ENCODE measurements around the gene PLEKHG3.

Gene PLEKHG3

DNA sequence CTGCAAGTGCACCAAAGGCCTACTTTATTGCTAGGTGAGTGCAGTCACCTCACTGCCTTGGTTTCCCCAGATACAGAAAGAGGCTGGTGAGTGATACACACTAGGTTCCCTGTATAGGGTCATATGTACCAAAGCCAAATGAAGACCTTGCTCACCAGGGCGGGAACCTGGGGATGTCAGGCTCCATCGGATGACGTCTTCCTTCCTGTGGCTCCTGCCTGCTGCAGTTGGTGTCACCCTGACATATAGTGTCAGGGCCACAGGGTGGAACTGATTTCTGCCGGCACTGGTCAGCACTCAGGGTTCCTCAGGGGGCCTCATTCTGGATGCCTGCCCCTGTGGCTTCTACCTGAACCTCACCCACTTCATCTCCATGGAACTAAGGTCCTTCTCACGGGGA is 43.1 kb downstream of the PLEKHG3 start:
- no peak for DNase-seq (ENCODE audit: low spot score)

DNA sequence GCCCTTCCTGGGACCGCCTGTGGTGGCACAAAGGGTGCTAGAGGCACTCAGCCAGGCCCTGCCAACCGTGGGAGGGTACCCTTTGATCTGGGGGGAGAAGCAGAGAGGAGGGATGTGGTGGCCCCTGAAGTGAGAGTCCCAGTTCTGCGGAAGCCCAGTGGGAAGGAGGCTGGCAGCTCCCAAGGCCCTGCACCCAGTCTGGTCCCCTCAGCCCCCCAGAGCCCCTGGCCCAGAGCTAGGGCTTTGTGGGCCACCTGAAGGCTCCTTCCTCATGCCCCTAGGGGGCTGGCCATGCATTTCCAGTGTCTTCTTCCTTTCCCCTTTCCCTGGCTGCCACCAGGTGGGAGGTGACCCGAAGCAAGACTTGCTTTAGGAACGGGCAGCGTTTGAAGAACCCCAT is 44.3 kb downstream of the PLEKHG3 start:
- DNase-seq (ENCODE audit: low spot score) = no peak

DNA sequence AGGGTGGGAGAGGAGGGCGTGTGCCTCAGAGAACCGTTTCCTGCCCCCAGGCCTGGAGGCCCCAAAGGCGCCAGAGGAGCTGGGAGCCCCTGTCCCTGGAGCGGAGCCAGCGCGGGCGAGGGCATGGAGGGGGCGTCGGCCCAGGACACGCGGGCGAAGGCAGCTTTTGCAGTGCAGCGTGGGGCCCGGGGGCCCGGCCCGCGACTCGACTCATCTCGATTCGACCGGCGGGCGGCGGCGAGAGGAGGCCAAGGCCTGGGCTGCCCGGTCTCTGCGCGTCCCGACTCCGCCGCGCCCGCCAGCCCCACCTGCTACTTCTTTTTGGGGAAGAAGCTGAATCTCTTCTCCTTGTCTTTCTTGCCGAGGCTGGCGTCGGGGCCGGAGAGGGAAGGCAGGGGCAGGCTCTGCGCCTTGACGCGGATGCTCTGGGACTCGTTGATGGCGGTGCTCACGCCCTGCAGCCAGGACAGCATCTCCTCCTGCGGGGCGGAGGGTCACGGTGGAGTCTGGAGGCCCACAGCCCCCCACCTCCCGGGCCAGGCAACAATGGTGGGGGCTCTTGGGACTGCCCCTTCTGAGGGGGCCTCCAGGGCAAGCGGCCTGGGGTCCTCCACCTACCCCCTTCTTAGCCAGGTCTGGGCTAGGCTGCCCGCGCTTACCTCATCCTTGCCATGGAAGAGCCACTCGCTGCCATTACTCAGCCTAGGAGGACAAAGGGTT is 44.9 kb downstream of the PLEKHG3 start:
- DNase-seq (ENCODE audit: low spot score) = no peak

DNA sequence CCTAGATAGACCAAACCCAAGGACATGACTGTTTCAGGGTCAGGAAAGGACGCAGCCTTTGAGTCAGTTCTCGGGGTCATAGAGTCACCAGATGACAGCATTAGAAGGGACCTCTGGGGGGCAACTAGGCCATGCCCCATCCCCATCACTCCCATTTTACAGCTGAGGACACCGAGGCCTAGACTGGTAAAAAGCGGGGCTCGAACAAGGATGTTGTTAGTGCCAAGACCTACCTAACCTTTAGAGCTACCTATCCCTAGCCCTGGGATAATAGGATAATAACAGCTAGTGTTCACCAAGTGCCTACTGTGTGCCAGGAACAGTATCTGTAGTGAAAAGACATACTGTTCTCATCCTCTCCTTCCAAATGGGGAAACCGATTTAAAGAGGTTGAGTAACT is 48.7 kb downstream of the PLEKHG3 start:
- DNase-seq (ENCODE audit: low spot score) = no peak

DNA sequence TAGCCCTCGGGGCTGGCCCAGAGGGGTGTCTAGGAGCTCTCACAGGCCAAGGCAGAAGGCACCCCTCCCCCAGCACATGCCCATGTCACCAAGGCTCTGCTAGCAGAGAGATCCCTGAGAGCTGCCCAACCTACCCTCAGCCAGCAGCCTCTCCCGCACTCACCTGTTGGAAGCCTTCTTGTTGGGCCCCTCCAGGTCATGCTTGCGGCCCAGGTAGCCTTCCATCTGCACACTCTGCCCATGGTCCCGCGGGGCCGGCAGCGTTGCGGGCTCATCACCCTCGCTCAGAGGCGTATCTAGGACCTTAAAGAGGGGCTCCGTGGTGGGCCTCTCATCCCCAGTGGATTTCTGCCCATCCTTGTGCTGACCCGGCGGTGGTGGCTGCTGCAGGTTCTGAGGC is 49.1 kb downstream of the PLEKHG3 start:
- no peak for DNase-seq (ENCODE audit: low spot score)

DNA sequence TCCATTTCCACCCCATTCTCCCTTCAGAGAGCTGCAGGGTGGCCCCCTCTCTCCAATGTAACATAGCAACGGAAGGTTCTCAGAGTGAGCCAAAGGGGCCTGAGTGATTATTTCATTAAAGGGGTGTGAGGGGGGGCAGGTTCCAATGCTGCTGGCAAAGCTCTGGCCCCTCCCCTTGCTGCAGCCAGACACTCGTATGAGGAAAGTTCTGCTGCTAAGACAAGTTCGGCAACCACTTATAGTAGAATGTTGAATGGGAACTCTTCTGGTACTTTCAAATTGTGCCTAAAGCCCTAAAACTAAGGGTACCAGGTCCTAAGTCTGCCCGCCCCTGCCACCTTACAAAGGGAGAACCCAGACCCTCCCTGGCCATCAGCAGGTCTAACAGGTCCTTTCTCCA is 49.8 kb downstream of the PLEKHG3 start:
- DNase-seq (ENCODE audit: low spot score) = no peak

DNA sequence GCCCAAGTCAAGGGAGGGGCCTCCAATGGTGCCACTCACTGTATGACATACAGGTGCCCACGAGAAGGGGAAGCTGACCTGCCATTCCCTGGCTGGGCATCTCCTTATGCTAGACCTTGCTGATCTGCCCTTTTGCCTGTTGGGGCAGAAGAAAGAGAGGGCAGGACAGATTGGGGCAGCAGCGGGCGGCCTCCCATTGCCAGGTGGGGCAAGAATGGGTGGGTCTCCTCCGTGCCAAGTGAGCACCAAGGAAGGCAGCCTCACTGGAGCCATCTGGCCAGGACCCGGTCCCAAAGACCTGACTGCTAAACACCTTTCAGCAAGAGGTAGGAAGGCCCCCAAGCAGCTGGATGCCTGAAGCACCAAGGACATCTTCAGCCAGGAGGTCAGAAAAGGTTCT is 50.5 kb downstream of the PLEKHG3 start:
- DNase-seq (ENCODE audit: low spot score) = no peak

DNA sequence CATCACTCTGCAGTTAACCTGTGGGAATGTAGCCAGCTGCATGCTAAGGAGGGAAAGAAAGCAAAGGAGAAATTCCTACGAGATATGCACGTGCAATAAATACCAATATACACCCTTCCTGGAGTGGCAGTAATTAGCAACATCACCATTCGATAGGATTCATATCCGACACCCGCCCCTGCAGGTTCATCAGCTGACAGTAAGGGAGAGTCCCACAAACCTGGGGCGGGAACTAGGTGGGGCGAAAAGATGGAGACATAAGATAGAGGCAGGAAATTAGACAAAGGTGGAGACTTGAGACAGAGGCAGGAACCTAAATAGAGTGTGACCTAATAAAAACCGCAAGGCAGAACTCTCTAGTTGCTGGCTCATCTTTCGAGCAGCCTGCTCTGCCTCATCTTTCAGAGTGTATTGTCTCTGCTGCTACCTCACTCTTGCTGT is 51.6 kb downstream of the PLEKHG3 start:
- DNase-seq (ENCODE audit: low spot score) = no peak

DNA sequence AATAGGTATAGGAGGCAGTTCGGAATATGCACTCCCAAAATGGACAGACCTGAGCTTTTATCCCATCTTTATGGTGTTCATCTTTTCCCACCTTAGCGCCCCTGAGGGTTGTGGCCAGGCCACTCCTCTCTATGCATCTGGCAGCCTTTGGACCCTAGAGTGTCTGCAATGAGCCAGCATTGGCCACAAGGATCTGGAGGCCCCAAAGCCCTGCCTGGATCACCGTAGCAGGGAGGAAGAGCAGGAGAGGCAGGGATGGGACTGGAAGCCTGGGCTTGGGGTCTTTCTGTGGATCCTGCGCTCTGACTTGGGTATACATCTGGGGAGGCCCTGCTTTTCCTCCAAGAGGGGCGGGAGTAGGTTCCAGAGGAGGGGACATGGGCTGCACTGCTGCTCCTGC is 52.5 kb downstream of the PLEKHG3 start:
- no peak for DNase-seq (ENCODE audit: low spot score)

DNA sequence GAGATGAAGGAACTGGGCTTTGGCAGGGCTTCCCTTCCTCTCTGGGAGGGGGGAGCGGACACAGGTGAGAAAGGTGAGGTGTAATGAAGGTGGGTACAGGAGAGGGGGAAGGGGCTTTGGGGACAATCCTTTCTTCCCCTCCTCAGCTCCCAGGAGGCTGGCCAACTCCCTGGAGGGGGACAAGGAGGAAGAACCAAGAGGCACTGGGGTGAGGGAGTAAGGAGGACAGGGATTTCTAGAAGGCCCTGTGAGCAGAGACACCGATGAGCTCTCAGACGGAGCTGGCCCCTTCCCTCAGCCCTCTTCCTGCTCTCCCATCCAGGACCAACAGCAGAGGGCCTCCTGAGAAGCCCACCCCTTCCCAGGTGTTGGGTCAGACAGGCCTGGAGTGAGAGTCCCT is 53.4 kb downstream of the PLEKHG3 start:
- no peak for DNase-seq (ENCODE audit: low spot score)

DNA sequence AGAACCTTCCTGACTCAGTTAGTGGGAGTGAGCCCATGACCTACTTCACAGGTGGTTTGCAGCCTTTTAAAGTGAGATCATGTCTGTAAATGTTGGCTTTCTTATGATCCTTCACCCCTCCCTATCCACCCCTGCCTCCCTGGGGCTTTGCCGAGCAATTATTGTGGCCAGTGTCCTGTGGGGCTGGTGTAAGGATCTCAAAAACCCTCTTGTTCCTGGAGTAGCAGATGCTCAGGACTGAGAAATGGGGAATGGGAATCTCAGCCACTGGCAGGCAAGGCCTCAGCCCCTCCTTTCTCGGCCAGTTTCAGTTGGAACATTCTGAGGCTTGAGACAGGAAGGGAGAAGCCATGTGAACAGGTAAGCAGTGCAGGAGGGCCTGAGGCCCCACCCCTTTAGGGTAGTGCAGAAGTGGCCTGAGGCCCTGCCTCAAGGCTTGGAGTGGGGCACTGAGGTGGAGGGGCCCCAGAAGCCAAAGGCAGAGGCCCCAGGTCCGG is 53.8 kb downstream of the PLEKHG3 start:
- no peak for DNase-seq (ENCODE audit: low spot score)

DNA sequence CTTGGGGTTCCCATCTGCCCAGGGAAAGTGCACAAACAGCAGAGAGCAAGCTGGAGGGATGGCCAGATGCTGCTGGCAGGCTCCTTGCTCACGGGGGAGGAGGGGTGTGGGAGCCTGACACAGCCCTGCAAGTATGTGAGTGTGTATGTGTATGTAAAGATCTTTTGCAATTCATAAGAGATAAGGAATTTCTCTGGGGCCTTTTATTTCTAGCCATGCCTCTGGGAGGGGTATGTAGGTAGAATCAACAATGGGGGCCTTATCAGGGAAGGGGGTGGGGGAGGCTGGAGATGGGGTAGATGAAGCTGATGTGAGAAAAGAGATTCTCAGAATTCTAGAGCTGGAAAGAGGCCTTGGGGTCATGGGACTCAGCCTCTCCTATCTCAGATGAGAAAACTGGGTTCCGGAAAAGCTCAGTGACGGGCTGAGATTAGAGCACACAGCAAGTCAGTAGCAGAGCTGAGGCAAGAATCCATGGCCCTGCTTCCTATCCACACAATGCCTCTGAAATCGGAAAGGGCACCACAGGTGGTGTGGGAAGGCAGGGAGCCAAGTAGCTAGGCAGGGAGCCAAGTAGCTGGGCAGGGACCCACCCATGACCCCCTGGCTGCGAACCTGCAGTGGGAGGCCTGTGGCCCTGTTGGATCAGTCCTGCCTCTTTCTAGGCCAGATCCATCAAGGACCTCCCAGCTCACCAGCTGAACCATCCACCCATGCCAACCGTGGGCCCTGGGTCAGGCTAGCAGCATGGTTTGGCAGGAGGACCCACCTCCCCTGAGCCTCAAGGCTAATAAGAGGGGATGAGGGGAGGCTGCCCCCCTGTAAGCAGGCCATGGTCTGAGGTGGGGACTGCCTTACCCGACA is 54.7 kb downstream of the PLEKHG3 start:
- DNase-seq (ENCODE audit: low spot score) = no peak

DNA sequence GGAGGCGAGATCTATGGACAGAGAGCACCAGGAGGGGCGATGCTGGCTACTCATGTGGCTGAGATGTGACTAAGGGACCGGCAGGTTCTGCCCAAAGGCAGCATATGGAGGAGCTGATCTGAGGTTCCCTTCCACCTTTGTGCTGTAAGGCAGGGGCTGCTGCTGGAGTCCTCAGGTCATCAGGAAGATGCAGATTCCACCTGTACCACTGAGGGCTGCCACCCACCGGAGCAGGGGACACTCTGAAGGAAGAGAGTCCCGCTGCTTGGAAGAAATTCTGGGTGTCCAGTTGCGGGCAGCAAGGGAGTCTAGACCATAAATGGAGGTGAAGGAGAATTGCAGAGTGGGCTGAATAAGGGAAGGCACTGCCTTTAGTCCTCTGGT is 55.3 kb downstream of the PLEKHG3 start:
- no peak for DNase-seq (ENCODE audit: low spot score)

DNA sequence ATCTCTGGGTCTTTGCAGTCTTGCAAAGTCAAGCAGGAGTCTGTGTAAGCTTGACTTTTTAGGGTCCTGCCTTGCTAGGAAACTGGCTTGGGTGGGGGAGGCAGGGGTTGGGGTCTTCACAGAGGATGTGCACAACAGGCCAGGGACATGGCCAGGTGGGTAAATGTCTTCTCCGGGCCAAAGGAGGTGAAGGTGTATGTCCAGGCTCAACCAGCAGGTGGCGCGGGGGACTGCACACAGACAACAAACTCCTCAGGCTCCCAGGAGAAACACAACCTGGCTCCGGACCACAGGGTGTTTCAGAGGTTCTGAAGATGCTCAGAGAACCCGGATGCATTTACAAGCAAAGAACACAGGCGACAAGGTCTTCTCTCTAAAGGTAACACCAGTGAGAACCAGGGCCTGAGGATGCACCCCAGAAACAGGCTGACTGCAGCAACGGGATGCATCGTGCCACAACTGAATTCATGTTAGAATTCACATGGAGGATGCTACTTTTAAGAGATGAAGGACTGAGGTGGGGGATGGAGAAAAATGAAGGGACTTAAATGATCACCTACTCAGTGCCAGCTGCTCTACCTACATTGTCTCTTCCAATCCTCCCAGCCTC is 56.0 kb downstream of the PLEKHG3 start:
- DNase-seq (ENCODE audit: low spot score) = peak; percentile 9

DNA sequence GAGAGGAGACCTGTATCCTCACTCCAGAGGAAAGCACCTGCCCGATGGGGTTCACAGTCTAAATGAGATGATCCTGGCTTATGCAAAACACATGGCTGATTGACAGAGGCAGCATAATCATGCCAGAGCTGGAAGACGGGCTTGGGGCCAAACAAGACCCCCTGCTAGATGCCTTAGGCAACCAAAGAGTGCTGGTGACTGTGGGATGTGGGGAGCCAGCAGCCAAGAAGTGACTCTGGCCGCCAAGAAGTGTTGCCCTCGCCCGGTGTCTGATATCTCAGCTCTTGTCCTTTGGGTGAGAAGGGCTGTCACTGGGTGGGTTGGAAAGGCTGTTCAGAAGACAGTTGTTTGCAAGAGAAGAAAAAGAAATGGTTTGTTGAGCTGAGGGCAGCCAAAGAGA is 56.7 kb downstream of the PLEKHG3 start:
- no peak for DNase-seq (ENCODE audit: low spot score)

DNA sequence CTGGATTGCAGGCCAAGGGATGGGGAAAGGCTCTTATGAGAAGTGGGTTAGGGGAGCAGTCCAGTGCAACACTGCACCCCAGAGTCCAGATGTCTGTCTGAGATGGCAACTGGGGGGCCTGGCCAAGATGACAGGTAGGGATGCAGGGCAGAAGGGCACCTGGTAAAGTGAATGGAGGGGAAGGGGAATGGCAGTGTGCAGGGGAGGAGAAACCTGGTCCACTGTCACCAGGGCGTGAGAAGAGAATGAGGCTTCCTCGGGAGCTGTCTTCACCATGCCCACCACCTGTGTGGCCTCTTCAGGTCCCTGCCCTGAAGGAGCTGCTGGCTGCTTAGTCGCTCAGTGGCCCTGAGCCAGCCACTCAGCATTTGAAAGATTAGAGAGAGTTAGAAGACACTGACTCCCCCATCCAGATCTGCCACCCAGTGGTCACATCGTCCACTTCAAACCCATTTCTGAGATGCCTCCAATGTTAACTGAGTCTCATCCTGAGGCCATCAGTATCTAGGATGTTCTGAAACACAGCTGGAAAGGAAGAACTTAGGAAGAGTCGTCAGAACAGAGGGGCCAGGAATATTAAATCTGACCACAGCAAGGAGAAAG is 57.3 kb downstream of the PLEKHG3 start:
- no peak for DNase-seq (ENCODE audit: low spot score)

DNA sequence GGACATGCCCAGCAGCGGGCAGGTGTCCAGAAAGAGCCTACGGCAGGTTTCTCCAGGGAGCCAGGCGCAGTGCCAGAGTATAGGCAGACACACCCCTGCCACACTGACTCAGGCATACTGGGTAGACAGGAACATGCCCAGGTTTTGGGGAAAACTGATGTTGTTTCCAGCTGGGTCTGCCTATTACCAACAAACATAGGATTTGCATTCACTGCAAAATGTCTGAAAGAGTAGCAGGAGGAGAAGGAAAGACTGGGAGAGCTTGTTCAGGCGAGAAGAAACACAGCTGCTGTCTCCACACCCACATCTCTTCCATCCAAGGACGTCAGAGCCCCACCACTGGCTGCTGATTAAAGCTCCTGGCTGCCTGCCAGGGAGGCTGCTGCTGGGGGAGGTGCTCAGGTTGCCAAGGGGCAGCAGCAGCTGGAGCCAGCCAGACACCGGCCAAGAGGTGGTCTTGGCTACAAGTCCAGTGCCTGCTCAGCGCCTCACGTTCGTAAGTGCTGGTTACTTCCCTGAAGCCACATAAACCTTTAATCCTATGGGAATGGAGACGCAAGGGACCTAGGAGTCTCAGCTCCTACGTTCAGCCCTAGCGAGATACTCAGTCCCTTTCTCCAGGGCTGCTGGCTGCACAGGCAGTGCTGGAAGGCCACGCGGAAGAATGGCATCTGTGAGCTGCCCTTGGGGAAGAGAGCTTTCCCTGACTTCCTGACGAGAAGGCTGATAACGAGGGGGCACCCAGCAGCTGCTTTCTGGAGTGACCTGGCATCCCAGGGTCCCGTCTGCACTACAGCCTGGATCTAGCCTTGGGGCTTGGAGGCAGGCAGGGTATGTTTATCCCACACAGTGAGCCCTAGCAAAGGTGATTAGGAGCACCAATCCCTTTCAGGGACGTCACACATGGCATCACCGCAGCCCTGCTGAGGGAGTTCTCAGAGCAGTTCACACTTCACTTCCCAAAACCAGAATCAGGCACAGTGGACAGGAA is 58.1 kb downstream of the PLEKHG3 start:
- DNase-seq (ENCODE audit: low spot score) = peak; percentile 52

DNA sequence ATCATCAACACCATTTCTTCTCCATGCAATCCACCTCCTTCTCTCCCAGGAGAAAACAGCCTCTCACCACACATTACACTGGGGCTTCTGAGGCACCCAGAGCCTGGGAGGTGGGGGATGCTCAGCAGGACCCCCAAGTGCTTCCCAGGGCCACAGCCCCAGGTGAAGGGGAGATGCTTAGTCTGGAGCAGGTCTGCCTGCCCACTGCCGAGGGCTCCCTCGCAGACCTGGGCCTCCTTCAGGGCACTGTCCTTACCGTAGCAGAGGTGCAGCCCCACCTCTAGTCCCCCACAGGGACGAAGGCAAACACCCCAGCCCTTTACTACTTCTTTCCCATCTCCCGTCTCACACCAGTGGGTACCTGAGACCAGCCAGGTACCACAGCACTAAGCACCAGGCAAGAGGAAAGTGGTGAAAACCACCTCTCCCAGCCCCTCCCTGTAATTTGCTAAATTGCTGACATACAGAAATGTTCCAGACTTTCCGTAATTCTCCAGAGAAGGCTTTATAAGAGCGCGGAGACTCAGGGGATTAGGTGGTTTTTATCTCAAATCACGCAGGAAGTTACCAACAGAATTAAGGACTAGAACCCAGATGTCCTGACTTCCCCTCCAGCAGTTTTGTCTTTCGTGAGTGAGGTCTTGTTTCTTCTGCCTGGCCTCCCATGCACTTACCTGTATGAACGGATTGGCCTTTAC is 59.0 kb downstream of the PLEKHG3 start:
- DNase-seq (ENCODE audit: low spot score) = no peak

DNA sequence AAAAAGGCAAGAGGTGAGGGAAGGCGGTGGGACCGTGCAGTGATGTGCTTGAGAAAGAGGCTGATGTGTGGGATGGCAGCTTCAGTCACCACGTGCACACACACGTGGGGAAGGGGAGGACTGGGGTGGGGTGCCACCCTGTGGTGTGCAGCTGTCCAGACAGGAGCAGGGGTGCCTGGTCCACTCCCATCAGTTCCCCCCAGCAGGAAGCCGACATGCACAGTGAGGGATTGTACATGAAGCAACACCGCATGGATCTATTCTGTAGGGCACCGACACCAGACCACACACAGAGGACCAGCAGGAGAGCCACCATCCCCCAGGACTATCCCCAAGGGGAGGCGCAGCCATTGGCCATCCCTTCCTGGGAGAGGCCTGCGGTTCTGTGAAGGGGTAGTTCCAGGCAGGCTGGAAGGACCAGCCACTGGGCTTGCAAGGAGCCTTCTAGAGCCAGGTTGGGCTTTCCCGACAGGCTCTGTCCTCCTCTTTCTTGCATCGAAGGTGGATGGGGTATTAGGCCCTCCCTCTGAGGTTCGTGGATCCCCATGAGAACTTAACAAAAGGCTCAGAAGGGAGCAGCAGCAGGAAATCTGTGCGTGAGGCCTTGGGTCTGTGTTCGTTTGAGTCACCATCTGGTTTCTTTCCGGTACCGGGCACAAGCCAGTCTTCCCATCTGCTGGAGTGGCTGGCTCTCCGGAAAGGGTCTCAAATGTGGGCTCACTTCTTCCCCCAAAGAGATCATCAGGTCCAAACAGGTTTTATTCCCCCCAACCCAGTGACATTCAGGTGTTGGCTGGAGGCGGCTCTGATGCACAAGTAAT is 59.8 kb downstream of the PLEKHG3 start:
- DNase-seq (ENCODE audit: low spot score) = peak; percentile 56

Data from kidney capillary endothelial cell (primary cell).